A549 (cell line): Measurements from ENCODE around the gene SNAP29. TPM values are rescaled to one million over a fixed set of nuclear protein-coding genes. Genes with fewer than 3 reads are reported as not detected.
"Not testable (repeated sequence)": the region's sequence is repeated elsewhere in the genome, so short reads cannot be mapped to it uniquely, and the experiment has no call there.

Experiments used
- ATAC-seq, 2 experiments: fragments of 200-7000 bp in 1 of 2; fragments of >200 bp in 1 of 2; cut with Nextera tagmentation in 1 of 2; cut with Tn5 transposase in 1 of 2; 3 replicates each; pipeline versions ENCODE4 v1.8.0 to v1.9.1; 2018 to 2020; ENCODE audit warnings: mild to moderate bottlenecking in 1 of 2, moderate library complexity in 1 of 2
- CTCF ChIA-PET: fragments of 300-600 bp; sonication (Branson Sonifier 250); formaldehyde crosslinking; extraction: SDS; loops from one replicate; lab custom pipeline; 2021; ENCODE audit warnings: antibody characterized with exemption, inconsistent platforms; lab: Yijun Ruan, JAX
- POLR2A ChIA-PET: fragments of 350-600 bp; formaldehyde crosslinking; extraction: SDS; loops from one replicate; lab custom pipeline; 2021; ENCODE audit warnings: antibody characterized with exemption, inconsistent platforms; lab: Yijun Ruan, JAX
- DNase-seq, 2 experiments: peaks; one replicate each; pipeline versions ENCODE4 v3.0.0 to v3.0.0-alpha.2; 2011 to 2016; ENCODE audit warnings: low read depth in 1 of 2, low spot score in 1 of 2
- FAIRE-seq: peaks from 2 replicates; lab custom pipeline; 2011; peaks lifted over from hg19 to GRCh38; lab: Jason Lieb, UNC
- H3K27ac ChIP-seq, 2 experiments: fragments of >200 bp; sonication (Bioruptor Twin); formaldehyde crosslinking; 3 replicates each; pipeline ENCODE4 v1.5.1; 2016 to 2017
- H3K4me1 ChIP-seq: fragments of >200 bp; sonication (Bioruptor Twin); formaldehyde crosslinking; 3 replicates; pipeline ENCODE4 v1.6.1; 2016
- H3K4me2 ChIP-seq: fragments of >200 bp; sonication (Bioruptor Twin); formaldehyde crosslinking; 3 replicates; pipeline ENCODE4 v1.6.1; 2016
- H3K4me3 ChIP-seq: fragments of >200 bp; sonication (Bioruptor Twin); formaldehyde crosslinking; 3 replicates; pipeline ENCODE4 v1.5.1; 2016
- H3K9me3 ChIP-seq: fragments of >200 bp; sonication (Bioruptor Twin); formaldehyde crosslinking; 3 replicates; pipeline ENCODE4 v1.6.1; 2016
- BHLHE40 ChIP-seq: IDR thresholded peaks from 2 replicates; pipeline ENCODE4 v1.6.1; 2012; ENCODE audit warnings: low read depth, low read length, inconsistent platforms
- CBX8 ChIP-seq: fragments of 200-600 bp; sonication (generic); IDR thresholded peaks from 2 replicates; pipeline ENCODE4 v1.6.1; 2016
- CEBPB ChIP-seq, 2 experiments: fragments of >200 bp in 1 of 2; sonication (Bioruptor Twin) in 1 of 2; formaldehyde crosslinking in 1 of 2; IDR thresholded peaks; 2 replicates each; pipeline ENCODE4 v1.6.1; 2012 to 2016
- CHD2 ChIP-seq: fragments of 150-350 bp; IDR thresholded peaks from 2 replicates; pipeline ENCODE4 v1.6.1; 2014; ENCODE audit warnings: low read length; ENCODE audit not compliant: partially characterized antibody
- GATA3 ChIP-seq: IDR thresholded peaks from 2 replicates; pipeline ENCODE4 v1.6.1; 2012; ENCODE audit warnings: borderline replicate concordance
- HOXA7 ChIP-seq: fragments of 250-450 bp; sonication (Bioruptor Pico); IDR thresholded peaks from 2 replicates; pipeline ENCODE4 v1.5.0; 2020; ENCODE audit warnings: mild to moderate bottlenecking, moderate library complexity
- HOXB13 ChIP-seq: fragments of 250-450 bp; sonication (Bioruptor Pico); IDR thresholded peaks from 2 replicates; pipeline ENCODE4 v1.5.0; 2020; ENCODE audit warnings: low read depth, mild to moderate bottlenecking, moderate library complexity
- NPAS2 ChIP-seq: fragments of 250-450 bp; sonication (Bioruptor Pico); IDR thresholded peaks from 2 replicates; pipeline ENCODE4 v1.8.0; 2022; ENCODE audit warnings: mild to moderate bottlenecking, moderate library complexity, borderline replicate concordance
- NR3C1 ChIP-seq: fragments of >200 bp; sonication (Bioruptor Twin); formaldehyde crosslinking; IDR thresholded peaks from 3 replicates; pipeline ENCODE4 v1.6.1; 2017
- RARB ChIP-seq: fragments of 250-450 bp; sonication (Bioruptor Pico); IDR thresholded peaks from 2 replicates; pipeline ENCODE4 v1.8.0; 2021; ENCODE audit warnings: mild to moderate bottlenecking, moderate library complexity
- SREBF2 ChIP-seq: fragments of 450-650 bp; IDR thresholded peaks from 2 replicates; pipeline ENCODE4 v1.6.1; 2014; ENCODE audit warnings: mild to moderate bottlenecking, moderate library complexity
- TFCP2L1 ChIP-seq: fragments of 250-450 bp; sonication (Bioruptor Pico); IDR thresholded peaks from 2 replicates; pipeline ENCODE4 v1.5.0; 2021; ENCODE audit warnings: mild to moderate bottlenecking
- ZFP36 ChIP-seq: fragments of 450-650 bp; IDR thresholded peaks from 2 replicates; pipeline ENCODE4 v1.6.1; 2014; ENCODE audit warnings: borderline replicate concordance; ENCODE audit not compliant: partially characterized antibody
- ZNF302 ChIP-seq: fragments of 250-450 bp; sonication (Bioruptor Pico); IDR thresholded peaks from 2 replicates; pipeline ENCODE4 v1.9.0; 2021; ENCODE audit warnings: inconsistent platforms, mild to moderate bottlenecking, moderate library complexity
- ZSCAN20 ChIP-seq: fragments of 250-450 bp; sonication (Bioruptor Pico); IDR thresholded peaks from 2 replicates; pipeline ENCODE4 v1.8.0; 2022; ENCODE audit warnings: mild to moderate bottlenecking, moderate library complexity
- WGBS: methylation state at CpG from one replicate; pipeline ENCODE4 v1.1.6; 2017; ENCODE audit errors: missing lambda C conversion rate; 5-methylcytosine and 5-hydroxymethylcytosine counted together
- polyA plus RNA-seq, 4 experiments: library from polyadenylated mRNA; depleted of rRNA in 3 of 4; stranded (reverse); fragments of >200 nt; fragmentation: RNase III in 1 of 4; extraction: RNeasy Plus Mini Kit Qiagen cat#74134 plus additional on column Dnase treatment in 1 of 4; gene quantifications; 2 replicates in 3 of 4; 3 replicates in 1 of 4; pipeline ENCODE4 v1.2.3, GENCODE V29; 2011 to 2017
- TF ChIP-seq, protein P1 (sequence below): IDR thresholded peaks from 2 replicates; pipeline ENCODE4 v1.6.1; 2012; ENCODE audit warnings: low read depth, borderline replicate concordance
- TF ChIP-seq, protein P2 (sequence below): fragments of 250-450 bp; sonication (Bioruptor Pico); IDR thresholded peaks from 2 replicates; pipeline ENCODE4 v1.5.0; 2021; ENCODE audit warnings: mild to moderate bottlenecking, moderate library complexity, borderline replicate concordance
- TF ChIP-seq, protein P3 (sequence below): IDR thresholded peaks from 2 replicates; pipeline ENCODE4 v1.6.1; 2012
- TF ChIP-seq, protein P4 (sequence below): fragments of 150-350 bp; IDR thresholded peaks from 2 replicates; pipeline ENCODE4 v1.6.1; 2014; ENCODE audit warnings: low read depth, mild to moderate bottlenecking, low read length
- TF ChIP-seq, protein P5 (sequence below): fragments of >200 bp; sonication (Bioruptor Twin); formaldehyde crosslinking; IDR thresholded peaks from 3 replicates; pipeline ENCODE4 v1.5.1; 2016
- TF ChIP-seq, protein P6 (sequence below): fragments of 200-600 bp; sonication (generic); IDR thresholded peaks from 2 replicates; pipeline ENCODE4 v1.6.1; 2016; ENCODE audit warnings: antibody characterized with exemption, mild to moderate bottlenecking, moderate library complexity

Gene SNAP29
- polyA plus RNA-seq, 2 of the 4 experiments (the other 2 are of a cell fraction), result 14.2 to 20.1 TPM

DNA sequence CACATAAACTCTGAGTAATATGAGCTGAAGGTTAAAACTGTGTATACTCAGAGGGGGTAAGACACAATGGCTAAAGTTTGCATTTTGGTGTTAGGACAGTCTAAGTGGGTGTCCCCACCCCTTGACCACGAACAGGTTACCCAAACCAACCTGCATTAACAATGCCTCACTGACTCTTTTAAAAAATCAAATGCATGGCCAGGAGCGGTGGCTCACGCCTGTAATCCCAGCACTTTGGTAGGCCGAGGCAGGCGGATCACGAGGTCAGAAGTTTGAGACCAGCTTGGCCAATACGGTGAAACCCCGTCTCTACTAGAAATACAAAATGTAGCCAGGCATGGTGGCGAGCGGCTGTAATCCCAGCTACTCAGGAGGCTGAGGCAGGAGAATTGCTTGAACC, 19.5 kb upstream of the SNAP29 start:
- WGBS, result 97% methylated on average over 9 of the region's 10 CpGs
- H3K27ac ChIP-seq, FAIRE-seq, H3K4me1 ChIP-seq, ATAC-seq, H3K9me3 ChIP-seq, H3K4me3 ChIP-seq, DNase-seq, H3K4me2 ChIP-seq, POLR2A ChIA-PET: not testable (repeated sequence)
- CTCF ChIA-PET, result interaction anchor here (1.5 to 3.0 kb wide), 2 partner anchors 35 to 46 kb away, joined by 4 to 7 read pairs; no protein-coding TSS in a partner anchor

DNA sequence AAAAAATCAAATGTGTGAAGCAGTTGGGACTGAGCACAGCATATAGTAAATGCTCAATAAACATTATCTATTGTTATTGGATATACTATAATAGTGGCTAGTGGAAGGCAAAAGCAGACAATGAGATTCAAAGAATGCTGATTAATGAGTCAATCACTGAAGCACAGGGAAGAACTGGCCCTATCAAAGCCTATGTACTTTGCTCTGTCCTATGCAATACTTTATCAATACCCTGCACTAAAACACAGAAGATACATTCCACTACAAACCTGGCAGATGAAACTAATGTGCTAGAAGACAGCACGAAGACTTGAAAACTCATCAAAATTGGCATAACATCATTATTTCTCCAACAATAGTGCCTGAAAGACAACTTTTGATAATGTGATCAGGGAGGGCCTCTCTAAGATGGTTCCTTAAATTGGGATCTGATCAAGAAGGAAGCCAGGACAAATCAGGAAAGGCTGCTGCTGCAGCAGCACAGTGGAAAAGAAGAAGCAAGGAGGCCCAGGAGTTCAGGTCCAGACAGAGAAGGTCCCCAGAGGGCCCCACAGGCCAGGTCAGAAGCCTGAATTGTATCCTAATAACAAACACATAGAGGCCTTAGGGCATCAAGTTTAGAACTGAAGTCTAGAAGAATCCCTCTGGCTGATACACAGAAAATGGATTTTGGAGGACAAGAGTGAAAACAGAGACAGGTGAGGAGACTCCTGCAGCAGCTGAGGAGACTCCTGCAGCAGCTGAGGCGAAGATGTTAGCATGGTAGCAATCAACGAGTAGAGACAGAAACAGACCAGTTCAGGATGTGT, 18.8 kb upstream of the SNAP29 start:
- no peak overlapping the region for H3K27ac ChIP-seq
- 95% methylated on average over 3 of the region's 3 CpGs for WGBS
- CTCF ChIA-PET, result interaction anchor here (1.5 kb wide), 1 partner anchor 46 kb away, joined by 4 read pairs; no protein-coding TSS in a partner anchor
- POLR2A ChIA-PET, result no interaction called here
- H3K4me1 ChIP-seq, result peaks cover 6% of the 10 kb centered on the region
- no peak for FAIRE-seq
- H3K9me3 ChIP-seq, result no peaks in the 10 kb centered on the region
- H3K4me2 ChIP-seq, result no peak overlapping the region
- TF ChIP-seq RARB (CRISPR knock-in tag) (no peak), HOXB13 (no peak), TFCP2L1 (no peak), CBX8 (no peak), NR3C1 (no peak), NPAS2 (no peak), SREBF2 (no peak), ZSCAN20 (no peak), GATA3 (no peak), CEBPB (IDR thresholded peaks at IDR 0.05) (no peak), BHLHE40 (no peak)
- TF ChIP-seq, protein P1, sequence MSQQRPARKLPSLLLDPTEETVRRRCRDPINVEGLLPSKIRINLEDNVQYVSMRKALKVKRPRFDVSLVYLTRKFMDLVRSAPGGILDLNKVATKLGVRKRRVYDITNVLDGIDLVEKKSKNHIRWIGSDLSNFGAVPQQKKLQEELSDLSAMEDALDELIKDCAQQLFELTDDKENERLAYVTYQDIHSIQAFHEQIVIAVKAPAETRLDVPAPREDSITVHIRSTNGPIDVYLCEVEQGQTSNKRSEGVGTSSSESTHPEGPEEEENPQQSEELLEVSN, result no peak
- TF ChIP-seq, protein P2, sequence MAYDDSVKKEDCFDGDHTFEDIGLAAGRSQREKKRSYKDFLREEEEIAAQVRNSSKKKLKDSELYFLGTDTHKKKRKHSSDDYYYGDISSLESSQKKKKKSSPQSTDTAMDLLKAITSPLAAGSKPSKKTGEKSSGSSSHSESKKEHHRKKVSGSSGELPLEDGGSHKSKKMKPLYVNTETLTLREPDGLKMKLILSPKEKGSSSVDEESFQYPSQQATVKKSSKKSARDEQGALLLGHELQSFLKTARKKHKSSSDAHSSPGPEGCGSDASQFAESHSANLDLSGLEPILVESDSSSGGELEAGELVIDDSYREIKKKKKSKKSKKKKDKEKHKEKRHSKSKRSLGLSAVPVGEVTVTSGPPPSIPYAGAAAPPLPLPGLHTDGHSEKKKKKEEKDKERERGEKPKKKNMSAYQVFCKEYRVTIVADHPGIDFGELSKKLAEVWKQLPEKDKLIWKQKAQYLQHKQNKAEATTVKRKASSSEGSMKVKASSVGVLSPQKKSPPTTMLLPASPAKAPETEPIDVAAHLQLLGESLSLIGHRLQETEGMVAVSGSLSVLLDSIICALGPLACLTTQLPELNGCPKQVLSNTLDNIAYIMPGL (CRISPR knock-in tag), result no peak
- TF ChIP-seq, protein P3, sequence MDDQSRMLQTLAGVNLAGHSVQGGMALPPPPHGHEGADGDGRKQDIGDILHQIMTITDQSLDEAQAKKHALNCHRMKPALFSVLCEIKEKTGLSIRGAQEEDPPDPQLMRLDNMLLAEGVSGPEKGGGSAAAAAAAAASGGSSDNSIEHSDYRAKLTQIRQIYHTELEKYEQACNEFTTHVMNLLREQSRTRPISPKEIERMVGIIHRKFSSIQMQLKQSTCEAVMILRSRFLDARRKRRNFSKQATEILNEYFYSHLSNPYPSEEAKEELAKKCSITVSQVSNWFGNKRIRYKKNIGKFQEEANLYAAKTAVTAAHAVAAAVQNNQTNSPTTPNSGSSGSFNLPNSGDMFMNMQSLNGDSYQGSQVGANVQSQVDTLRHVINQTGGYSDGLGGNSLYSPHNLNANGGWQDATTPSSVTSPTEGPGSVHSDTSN, result no peak
- TF ChIP-seq, protein P4, sequence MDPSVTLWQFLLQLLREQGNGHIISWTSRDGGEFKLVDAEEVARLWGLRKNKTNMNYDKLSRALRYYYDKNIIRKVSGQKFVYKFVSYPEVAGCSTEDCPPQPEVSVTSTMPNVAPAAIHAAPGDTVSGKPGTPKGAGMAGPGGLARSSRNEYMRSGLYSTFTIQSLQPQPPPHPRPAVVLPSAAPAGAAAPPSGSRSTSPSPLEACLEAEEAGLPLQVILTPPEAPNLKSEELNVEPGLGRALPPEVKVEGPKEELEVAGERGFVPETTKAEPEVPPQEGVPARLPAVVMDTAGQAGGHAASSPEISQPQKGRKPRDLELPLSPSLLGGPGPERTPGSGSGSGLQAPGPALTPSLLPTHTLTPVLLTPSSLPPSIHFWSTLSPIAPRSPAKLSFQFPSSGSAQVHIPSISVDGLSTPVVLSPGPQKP, result no peak
- H3K4me3 ChIP-seq, result no peak overlapping the region
- ATAC-seq, result no peak
- DNase-seq, result no peak

DNA sequence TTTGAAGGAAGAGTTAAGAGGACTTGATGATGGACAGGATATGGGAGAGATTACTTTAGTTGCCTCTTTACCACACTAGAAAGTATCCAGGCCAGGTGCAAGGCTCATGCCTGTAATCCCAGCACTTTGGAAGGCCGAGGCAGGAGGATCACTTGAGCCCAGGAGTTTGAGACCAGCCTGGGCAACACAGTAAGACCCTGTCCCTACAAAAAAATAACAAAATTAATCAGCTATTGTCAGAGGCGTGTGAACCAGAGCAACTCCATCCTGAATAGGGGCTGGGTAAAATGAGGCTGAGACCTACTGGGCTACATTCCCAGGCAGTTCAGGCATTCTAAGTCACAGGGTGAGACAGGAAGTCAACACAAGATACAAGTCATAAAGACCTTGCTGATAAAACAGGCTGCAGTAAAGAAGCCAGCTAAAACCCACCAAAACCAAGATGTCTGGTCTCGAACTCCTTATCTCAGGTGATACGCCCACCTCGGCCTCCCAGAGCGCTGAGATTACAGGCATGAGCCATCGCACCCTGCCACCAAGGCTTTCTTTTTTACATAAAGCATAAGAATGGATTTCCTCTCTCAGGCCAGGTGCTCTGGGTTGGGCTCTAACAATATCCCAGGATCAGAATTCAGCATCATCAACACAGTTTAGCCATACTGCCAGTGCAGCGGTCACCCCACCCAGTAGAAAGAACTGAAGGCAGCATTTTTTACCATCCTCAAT, 18.0 kb upstream of the SNAP29 start:
- Histone ChIP-seq H3K9me3 (no peaks in the 10 kb centered on the region), H3K4me1 (peaks cover 14% of the 10 kb centered on the region), H3K27ac (no peak overlapping the region), H3K4me3 (no peak overlapping the region), H3K4me2 (no peak overlapping the region)
- ChIA-PET CTCF (no interaction called here), POLR2A (no interaction called here)
- FAIRE-seq (no peak), ATAC-seq (no peak), DNase-seq (no peak)
- WGBS, result 89% methylated on average over 8 of the region's 8 CpGs
- TF ChIP-seq ZNF302 (CRISPR knock-in tag) (no peak), NPAS2 (no peak), SREBF2 (no peak), NR3C1 (no peak), HOXA7 (CRISPR knock-in tag) (no peak), CHD2 (no peak), ZFP36 (no peak)
- TF ChIP-seq, protein P5, sequence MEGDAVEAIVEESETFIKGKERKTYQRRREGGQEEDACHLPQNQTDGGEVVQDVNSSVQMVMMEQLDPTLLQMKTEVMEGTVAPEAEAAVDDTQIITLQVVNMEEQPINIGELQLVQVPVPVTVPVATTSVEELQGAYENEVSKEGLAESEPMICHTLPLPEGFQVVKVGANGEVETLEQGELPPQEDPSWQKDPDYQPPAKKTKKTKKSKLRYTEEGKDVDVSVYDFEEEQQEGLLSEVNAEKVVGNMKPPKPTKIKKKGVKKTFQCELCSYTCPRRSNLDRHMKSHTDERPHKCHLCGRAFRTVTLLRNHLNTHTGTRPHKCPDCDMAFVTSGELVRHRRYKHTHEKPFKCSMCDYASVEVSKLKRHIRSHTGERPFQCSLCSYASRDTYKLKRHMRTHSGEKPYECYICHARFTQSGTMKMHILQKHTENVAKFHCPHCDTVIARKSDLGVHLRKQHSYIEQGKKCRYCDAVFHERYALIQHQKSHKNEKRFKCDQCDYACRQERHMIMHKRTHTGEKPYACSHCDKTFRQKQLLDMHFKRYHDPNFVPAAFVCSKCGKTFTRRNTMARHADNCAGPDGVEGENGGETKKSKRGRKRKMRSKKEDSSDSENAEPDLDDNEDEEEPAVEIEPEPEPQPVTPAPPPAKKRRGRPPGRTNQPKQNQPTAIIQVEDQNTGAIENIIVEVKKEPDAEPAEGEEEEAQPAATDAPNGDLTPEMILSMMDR, result no peak
- TF ChIP-seq, protein P6, sequence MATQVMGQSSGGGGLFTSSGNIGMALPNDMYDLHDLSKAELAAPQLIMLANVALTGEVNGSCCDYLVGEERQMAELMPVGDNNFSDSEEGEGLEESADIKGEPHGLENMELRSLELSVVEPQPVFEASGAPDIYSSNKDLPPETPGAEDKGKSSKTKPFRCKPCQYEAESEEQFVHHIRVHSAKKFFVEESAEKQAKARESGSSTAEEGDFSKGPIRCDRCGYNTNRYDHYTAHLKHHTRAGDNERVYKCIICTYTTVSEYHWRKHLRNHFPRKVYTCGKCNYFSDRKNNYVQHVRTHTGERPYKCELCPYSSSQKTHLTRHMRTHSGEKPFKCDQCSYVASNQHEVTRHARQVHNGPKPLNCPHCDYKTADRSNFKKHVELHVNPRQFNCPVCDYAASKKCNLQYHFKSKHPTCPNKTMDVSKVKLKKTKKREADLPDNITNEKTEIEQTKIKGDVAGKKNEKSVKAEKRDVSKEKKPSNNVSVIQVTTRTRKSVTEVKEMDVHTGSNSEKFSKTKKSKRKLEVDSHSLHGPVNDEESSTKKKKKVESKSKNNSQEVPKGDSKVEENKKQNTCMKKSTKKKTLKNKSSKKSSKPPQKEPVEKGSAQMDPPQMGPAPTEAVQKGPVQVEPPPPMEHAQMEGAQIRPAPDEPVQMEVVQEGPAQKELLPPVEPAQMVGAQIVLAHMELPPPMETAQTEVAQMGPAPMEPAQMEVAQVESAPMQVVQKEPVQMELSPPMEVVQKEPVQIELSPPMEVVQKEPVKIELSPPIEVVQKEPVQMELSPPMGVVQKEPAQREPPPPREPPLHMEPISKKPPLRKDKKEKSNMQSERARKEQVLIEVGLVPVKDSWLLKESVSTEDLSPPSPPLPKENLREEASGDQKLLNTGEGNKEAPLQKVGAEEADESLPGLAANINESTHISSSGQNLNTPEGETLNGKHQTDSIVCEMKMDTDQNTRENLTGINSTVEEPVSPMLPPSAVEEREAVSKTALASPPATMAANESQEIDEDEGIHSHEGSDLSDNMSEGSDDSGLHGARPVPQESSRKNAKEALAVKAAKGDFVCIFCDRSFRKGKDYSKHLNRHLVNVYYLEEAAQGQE, result no peak
